LoVo (cell line): ENCODE results near the gene CDCA8.
A peak's percentile ranks its signal among the peaks of the same experiment; 100 is the strongest.
"Not testable (repeated sequence)": the region's sequence is repeated elsewhere in the genome, so short reads cannot be mapped to it uniquely, and the experiment has no call there.

ENCODE experiments used
- DNase-seq: peaks from one replicate; pipeline ENCODE4 v3.0.0-alpha.2; 2016; ENCODE audit warnings: low spot score

CDCA8 gene

DNA sequence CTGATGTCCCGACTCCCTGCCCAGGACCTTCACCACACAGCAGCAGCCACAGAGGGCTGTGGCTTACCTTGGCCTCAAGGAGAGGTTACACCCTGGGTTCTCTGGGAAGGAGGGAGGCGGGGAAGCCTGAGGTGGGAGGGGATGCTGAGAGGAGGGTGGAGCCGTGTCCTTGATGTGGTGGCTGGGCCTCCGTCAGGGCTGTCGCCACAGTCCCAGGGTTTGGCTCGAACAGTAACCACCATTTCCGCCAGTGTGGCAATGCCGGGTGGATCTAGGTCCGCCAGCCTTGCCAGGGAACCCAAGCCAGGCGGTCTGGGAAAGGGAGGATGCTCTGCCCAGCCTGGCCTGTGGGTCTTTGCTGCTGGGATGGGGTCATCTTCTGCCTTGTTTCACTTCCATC lies 18.4 kb upstream of the CDCA8 start:
- DNase-seq = no peak

DNA sequence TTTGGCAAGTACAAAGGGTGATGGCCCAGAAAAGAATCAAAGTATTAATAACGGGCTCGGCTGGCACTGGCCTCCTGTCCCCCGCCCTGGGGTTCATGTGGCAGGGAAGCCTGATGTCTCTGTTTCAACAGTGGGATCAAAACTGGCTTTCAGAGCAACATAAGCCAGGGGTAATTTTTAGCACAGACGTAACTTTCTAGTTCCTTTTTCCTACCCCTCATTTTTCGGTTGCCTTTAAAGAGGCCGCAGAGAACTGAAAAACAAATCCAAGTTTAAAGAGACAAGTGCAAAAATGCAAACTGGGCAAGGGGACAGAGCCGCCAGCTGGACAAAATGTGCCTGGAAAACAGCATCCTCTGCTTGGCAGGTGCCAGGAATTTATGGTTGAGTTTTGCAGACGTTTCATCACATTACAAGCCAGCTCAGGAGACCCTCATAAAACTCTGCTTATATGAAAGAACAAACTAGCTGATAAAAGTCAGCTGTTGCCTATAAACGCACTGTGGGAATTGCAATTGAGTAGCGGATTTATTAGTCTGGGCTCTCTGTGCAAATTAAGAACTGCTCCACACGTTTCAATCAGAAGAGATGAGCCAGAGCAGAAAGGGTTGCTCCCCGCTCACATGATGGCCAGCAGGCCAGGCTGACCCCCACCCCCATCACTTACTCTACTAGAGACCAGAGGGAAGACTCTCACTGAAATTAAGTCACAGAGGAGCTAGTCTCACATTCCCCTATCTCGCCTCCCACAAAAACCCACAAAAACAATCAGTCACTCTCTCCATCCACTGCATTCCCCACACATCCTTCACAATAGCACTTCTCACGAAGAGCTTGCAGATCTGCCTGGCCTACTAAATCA lies 15.8 kb upstream of the CDCA8 start:
- no peak for DNase-seq

DNA sequence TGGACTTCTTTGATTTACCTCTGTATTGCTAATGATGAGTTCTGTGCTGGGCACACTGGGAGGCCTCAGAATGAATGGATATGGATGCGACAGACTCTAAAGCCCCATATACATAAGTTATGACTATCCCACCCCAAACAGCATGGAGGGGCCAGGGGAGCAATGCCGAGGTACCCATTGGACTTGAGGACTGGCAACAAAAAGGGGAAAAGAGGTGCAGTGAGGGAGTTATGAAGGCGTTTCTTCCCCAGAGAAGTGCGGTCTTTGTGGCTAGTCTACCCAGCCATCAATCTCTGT lies 15.2 kb upstream of the CDCA8 start:
- no peak for DNase-seq

DNA sequence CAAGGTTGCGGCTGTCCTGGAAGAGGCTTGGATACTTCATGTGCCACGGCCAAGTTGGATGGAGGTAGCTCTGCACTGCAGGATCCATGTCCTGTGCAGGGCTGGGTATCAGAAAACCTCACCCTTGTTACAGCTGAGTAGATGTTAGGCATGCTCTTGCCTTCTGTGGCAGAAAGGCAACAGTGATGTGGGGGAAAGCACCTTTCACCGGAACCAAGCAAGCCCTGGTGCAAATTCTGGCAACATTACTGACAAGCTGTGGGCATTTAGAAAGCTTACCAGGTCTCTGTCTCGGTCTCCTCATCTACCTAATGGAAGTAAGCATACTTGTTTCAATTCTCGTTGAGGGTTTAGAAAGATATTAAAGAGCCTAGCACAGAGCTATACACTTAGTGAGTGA lies 14.5 kb upstream of the CDCA8 start:
- no peak for DNase-seq

DNA sequence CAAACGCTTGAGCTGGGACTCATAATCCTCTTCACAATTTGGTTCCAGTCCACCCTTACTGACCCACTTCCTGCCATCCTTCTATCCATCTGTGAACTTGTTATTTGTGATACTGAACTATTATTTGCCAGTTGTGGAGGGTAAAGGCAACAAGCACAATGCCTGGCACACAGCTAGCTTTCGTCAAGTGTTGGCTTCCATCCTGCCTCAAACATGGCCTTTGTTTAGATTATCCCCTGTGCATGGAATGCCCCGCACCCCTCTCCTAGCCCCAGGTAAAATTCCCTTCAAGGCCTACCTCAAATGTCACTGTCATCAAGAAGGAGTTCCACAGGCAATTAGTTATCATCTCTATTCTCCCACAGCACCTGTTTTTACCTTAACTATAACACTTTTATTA lies 11.4 kb upstream of the CDCA8 start:
- DNase-seq = no peak

DNA sequence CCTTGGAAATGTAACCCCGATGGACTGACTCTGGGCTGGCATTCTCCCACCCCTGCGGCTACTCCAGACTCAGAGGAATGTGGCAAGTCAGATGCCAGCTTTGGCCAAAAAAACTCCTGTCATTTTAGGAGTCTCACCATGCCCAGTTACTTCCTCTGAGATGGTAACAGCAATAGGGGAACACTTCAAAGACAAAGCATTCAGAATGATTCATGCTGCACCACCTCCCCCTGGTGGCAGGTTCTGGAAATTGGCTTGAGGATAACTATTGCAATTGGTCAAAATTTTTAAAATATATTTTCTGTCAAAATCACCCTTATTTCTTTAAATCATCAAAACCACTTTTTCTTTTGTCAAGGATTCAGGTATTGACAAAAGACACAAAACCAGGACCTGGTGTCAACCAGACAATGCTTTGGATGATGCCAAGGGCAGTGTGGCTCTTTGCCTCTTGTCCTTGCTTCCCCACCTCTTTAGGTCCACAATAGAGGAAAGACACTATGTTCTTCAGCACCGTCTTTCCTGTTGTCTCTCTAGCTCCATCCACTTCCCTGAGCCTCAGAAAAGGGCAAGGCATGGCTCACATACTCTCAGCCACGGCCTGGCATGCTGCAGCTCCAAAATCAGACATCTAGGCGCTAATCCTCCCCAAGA lies 9.9 kb upstream of the CDCA8 start:
- peak; percentile 45 for DNase-seq

DNA sequence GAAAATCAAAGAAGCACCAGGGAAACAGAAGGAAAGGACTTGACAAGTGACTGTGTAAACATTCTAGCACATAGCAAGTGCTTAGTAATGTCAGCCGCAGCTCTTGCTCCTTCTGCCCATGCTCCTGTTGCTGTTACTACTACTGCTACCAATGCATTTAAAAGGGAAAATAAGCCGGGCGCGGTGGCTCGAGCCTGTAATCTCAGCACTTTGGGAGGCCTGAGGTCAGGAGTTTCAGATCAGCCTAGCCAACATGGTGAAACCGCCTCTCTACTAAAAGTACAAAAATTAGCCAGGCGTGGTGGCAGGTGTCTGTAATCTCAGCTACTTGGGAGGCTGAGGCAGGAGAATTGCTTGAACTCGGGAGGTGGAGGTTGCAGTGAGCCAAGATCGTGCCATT lies 8.1 kb upstream of the CDCA8 start:
- not testable (repeated sequence) for DNase-seq

DNA sequence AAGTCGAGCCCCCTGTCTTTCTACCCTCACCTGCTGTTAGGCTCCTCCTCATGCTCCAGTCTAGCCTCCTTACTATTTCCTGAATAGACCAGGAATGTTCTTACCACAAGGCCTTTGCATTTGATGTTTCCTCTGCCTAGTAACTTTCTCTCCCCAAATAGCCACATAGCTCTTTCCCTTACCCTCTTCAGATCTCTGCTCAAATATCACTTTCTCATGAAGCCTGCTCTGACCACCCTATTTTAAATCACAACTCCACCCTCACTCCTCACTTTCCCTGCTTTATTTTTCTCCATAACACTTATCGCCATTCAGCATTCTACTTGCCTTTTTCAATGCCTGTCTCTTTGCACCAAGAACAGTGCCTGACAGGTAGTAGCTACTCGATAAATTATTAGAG lies 6.6 kb upstream of the CDCA8 start:
- no peak for DNase-seq

DNA sequence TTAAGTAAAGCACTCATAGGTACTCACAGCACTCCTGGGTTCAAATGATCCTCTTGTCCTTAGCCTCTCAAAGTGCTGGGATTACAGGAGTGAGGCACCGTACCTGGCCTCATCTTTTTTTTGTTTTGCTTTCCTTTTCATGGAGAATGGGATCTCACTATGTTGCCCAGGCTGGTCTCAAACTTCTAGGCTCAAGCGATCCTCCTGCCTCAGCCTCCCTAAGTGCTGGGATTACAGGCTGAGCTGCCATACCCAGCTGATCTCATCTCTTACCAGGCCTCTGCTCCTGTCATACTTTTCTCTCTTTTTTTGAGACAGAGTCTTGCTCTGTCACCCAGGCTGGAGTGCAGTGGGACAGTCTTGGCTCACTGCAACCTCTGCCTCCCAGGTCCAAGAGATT lies 4.6 kb upstream of the CDCA8 start:
- not testable (repeated sequence) for DNase-seq

DNA sequence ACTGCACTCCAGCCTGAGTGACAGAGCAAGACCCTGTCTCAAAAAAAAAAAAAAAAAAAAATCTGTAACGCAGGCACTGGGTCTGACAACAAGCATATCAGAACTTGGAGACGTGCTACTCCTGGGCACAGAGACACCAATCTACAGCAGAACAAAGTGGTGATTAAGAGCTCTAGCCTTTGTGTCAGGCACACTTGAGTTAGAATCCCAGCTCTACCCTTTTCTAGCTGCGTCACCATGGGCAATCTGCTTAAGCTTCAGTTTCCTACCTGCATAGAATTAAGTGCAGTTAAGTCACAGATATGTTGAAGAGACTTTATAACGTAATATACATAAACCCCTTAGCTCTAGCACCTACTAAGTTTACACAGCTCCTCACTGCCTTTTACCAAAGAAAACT lies 3.4 kb upstream of the CDCA8 start:
- no peak for DNase-seq

DNA sequence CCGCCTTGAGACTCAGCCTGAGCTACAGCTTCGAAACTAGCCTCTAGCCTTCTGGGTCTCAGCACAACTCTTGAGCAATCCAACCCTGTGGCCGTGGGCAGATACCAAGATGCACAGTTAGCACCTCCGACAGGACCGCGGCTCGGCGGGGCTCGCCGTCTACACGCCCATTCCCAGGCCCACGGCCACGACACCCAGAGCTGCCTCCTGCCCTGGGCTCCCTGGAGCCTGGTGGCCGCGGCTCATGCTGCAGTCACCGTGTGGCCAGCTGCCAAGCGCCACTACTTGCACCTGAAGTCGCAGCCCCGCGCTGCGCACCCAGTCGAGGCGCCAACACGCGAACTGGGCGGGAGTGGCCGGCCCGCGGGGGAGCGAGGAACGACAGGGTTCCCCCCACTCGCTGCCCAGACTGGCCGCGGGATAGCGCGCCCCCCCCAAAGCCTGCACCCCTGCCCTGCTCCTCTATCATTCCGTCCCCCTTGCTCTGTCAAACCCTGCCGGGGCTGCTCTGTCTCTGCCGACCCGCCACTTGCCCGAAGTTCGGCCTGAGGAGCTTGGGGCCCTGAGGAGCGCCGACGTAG lies 729 bp upstream of the CDCA8 start:
- peak; percentile 45 for DNase-seq

DNA sequence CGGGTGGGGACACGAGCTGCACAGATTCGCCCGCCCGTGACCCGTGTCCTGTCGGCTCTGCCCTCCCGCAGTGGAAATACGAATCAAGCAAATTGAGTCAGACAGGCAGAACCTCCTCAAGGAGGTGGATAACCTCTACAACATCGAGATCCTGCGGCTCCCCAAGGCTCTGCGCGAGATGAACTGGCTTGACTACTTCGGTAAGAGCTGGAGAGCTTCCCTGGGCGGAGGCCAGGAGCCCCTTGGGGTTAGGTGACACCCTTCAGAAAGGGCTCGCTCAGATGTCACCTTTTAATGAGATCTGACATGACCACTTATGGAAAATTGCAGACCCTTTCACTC lies 489 bp downstream of the CDCA8 start:
- DNase-seq = no peak

DNA sequence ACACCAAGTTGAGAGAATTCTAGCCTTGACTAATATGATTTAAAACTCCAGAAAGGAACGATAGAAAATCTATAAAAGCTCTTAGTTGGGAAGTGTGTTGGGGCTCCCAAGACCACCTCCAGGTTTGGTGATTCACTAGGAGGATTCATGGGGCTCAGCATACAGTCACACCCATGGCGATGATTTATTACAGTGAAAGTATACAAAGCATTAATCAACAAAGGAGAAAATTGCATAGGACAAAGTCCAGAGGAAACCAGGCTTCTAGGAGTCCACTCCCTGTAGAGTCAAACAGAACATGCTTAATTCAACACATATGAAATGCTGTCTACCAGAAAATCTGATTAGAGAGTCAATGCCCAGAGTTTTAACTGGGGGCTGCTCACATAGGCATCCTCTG lies 4.8 kb downstream of the CDCA8 start:
- DNase-seq = peak; percentile 6

DNA sequence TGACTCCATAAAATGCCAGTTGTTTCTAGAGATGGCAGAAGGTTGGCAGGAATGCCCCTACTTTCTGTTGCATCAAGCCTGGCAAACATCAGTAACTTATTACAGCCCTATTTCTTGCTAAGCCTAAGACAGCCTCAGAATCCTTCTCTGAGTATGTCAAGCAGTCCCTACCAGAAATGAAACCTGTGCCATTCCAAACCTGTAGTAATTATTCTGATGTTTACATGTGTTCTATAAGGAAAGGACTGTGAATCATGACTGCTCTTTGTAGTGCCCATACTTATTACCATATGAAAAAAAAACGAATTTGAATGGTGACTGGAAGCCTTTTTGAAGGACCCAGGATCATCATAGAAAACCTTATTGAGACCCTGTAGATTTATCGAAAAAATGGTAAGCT lies 5.4 kb downstream of the CDCA8 start:
- DNase-seq = no peak

DNA sequence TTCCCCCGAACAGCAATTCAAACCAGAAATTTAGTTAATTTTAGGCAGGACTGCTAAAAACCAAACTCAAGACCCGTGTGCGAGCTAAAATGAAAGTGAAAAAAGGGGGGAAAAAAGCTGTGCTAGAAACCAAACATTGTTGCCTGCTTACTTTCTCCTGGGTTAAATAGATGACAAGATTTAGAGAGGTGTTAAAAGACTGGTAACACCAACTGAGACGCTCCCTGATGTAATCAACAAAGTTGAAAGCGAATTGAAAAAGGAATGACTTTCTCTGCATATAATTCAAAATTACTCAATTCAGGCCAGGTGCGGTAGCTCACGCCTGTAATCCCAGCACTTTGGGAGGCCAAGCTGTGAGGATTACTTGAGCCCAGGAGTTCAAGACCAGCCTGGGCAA lies 6.8 kb downstream of the CDCA8 start:
- DNase-seq = no peak

DNA sequence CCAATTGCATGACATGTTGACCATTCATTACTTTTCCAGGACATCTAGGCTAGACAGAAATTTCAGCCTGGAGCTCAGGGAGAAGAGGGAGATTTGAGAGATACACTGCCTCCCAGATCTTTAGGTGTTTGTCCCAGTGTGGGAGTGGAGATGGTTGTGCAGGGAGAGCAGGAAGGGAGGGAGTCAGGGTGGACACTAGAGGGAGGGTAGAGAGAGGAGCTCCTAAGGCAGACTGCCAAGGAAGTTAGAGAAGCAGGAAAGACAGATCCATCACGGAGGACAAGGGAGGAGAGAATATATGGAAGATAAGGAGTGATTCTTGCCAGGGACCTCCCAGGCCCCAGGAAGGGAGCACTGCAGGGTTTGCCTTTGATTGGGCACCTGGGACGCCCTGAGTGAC lies 8.7 kb downstream of the CDCA8 start:
- DNase-seq = no peak

DNA sequence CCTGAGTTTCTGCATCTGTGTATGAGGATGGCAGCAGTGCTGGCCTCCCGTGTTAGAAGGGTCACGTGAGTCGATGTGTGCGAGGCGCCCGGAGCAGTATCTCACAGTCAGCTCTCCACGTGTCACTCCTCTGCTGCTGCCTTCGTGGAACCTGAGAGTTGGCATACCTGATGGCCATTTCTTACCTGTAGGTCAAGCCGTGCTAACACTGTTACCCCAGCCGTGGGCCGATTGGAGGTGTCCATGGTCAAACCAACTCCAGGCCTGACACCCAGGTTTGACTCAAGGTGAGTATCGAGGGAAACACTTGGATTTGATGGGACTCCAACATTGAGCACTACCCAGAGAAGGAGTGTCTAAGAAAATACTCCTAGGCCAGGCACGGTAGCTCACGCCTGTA lies 10.7 kb downstream of the CDCA8 start:
- no peak for DNase-seq

DNA sequence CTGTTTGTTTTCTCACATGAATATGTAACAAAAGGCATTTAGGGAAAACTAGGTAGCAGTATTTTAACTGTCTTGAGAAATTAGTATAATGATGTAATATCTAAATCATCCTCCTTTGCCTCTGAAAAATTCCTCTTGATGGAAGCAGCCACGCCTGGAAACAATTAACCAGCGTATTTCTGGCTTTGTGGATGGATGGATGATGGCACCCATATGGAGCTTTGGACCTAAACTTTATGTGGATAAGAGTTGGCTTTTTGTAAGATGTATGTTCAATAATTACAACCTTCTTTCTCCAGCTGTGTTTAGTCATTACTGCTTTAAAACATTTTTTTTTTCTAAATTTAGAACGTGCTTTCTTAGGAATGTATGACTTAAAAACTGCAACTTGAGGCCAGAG lies 12.7 kb downstream of the CDCA8 start:
- DNase-seq = no peak

DNA sequence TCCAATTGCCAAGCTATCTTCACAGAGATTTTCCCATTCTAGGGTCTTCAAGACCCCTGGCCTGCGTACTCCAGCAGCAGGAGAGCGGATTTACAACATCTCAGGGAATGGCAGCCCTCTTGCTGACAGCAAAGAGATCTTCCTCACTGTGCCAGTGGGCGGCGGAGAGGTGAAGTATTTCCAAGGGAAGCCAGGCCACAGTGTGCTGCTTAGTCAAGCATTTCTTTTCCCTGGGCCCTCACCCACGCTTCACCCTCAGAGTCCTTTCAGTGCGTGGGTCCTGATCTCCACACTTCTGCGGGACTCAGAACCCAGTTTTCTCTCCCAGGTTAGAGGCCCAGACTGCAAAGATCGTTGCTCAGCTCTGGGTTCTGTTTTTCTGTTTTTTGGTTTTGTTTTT lies 13.1 kb downstream of the CDCA8 start:
- no peak for DNase-seq

DNA sequence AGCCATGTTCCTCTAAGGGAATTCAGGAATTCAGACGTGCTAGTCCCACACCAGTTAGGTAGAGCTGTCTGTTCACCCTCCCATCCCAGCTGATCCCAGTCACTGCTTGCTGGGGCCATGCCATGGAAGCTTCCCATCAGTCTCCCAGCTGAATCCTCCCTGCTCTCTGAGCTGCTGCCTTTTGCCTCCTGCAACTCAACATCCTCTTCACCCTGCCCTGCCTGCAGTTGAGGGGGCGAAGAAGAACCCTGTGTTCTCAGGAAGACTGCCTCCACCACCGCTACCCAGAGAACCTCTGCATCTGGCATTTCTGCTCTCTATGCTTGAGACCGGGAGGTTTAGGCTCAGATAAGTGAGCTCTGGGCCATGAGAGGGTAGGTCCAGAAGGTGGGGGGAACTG lies 16.2 kb downstream of the CDCA8 start:
- DNase-seq = no peak

DNA sequence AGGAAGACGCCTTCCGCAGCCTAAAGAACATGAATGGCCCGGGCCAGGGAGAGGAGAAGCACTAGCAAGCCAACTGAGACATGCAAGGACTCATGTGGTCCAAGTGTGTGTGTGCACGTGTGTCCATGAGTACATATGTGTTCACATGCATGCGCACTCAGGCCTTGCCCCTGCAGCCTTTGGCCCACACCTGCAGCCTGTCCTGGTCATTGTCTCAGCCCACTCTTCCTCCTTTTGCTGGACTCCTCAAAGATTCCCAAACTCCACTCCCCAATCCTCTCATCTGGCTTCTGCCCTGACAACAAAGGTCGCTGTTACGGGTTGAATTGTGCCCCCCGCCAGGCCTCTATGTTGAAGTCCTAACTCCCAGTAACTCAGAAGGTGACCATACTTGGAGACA lies 21.9 kb downstream of the CDCA8 start:
- DNase-seq = no peak

DNA sequence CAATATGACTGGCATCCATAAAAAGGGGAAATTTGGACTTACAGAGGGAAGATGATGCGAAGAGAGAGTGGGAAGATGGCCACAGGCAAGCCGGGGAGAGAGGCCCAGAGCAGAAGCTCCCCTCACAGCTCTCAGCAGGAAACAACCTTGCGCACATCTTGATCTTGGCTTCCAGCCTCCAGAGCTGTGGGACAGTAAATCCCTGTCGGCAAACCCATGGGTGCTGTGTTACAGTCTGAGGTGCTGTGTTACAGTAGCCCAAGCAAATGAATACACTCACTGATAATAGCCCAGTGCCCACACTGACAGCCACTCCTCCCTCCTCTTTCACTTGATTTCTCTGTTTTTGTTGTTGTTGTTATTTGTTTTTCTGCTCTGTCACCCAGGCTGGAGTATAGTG lies 22.4 kb downstream of the CDCA8 start:
- DNase-seq = no peak

DNA sequence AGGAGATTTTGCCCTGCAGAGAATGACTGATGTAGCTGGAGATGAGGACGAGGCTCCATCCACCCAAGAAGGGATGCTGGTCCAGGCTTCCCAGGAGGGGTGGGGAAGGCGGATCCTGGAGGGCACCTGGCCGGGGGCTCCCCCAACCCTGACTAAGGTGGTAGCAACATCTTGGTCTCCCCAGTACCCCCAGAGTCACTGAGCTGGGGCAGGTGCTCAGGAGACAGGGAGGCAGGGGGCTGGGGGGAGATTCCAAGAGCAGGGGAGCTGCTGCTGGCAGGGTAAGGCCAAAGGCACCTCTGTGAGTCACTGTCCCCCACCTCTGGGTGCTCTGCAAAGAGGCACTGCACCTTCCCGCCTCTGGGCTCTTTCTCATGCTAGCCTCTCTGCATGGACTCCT lies 24.0 kb downstream of the CDCA8 start:
- no peak for DNase-seq

DNA sequence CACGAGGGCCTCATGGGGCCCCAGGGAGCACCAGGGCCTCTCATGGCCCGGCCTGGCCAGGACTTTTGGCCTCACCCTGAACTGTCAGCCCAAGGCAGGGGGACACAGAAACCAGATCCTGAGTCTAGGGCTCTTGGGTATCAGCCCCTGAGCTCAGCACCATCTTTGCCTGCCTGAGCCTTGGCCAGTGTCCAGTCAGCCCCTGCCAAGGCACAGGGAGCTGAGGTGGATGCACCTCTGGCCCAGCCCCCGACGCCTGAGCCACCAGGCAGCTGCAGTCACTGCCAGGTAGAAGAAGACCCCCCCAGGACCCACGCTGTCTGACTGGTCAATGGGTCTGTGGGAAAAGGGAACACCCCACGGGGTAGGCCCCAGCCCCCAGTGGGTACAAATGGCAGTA lies 25.3 kb downstream of the CDCA8 start:
- no peak for DNase-seq
